Esophagus squamous epithelium (tissue), 4 donors: ENCODE data around the gene TOMM20.

Experiments
- CTCF ChIP-seq, 6 experiments: fragments of 450-650 bp in 4 of 6; fragments of 200-600 bp in 2 of 6; sonication (generic) in 2 of 6; IDR thresholded peaks; one replicate each; pipeline ENCODE4 v1.5.1; 2016 to 2019; ENCODE audit warnings: antibody characterized with exemption in 6 of 6, mild to moderate bottlenecking in 4 of 6, moderate library complexity in 4 of 6
- POLR2A ChIP-seq, 4 donors: fragments of 450-650 bp; IDR thresholded peaks; one replicate each; pipeline ENCODE4 v1.6.1; 2017; ENCODE audit warnings: antibody characterized with exemption in 4 of 4, mild to moderate bottlenecking in 4 of 4, moderate library complexity in 3 of 4

DNA sequence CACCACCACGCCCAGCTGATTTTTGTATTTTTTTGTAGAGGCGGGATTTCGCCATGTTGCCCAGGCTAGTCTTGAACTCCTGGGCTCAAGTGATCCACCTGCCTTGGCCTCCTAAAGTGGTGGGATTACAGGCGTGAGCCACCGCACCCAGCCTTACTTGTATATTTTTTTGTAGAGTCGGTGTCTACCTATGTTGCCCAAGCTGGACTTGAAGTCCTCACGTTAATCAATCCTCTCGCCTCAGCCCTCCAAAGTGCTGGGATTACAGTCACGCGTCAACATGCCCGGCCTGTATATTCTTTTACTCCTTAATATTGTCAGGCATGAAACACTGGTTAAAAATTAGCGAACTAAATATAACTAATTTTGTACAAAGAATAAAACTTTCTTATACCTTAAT lies 5.5 kb upstream of the TOMM20 start:
- no peak for TF ChIP-seq CTCF (IDR thresholded peaks at IDR 0.05)
- TF ChIP-seq POLR2A (IDR thresholded peaks at IDR 0.05): no peak
